ENCODE data around the gene PRKAR2B.

- TF ChIP-seq POLR2A (IDR thresholded peaks at IDR 0.05) (no peak), POLR2AphosphoS5 (IDR thresholded peaks at IDR 0.05) (no peak), CTCF (IDR thresholded peaks at IDR 0.05) (no peak)
These were observed 22.9 kb upstream of the PRKAR2B start for GRCh38 chr7:107021600-107021999.

All from transverse colon (tissue), 4 donors.